ENCODE results near the gene PDE6B. TPM values are rescaled to one million over a fixed set of nuclear protein-coding genes. Genes with fewer than 3 reads are reported as not detected.
A peak's percentile ranks its signal among the peaks of the same experiment; 100 is the strongest.
"Not testable (repeated sequence)": the region's sequence is repeated elsewhere in the genome, so short reads cannot be mapped to it uniquely, and the experiment has no call there.

Gene PDE6B
- total and polyA plus RNA-seq, 5 donors = 3.6 to 7.5 (median 7.0) TPM

DNA sequence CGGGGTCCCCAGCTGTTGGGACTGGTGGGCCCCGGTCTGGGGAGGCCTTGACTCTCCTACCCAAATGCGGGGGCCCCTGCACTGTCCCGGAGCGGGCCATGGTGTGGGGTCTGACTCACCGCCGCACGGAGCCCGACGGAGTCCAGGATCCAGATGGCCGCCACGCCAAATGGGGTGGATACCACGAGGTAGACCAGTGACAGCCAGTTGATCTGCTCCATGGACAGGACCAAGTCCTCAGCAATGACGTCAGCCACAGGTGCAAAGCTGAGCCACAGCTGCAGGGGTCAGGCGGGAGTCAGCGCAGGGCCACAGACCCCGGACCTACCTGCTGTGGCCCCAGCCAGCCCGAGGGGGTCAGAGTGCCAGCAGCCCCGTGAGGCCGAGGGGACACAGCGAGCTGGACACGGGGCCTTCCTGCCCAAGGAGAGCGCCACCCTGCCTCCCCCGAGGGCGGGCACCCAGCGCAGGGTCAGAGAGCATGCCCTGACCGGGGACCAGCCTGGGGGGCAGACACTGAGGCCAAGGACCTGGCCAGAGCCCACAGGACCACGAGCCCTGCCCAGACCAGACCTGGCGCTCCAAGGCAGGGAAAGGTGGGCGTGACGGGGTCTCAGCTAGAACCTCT lies 61.2 kb downstream of the PDE6B start:
- Histone ChIP-seq H3K4me3 (ENCODE audit: low read length) (no peak overlapping the region), H3K4me1 (ENCODE audit: control insufficient read depth, insufficient read depth, low read length) (peaks cover 9% of the 10 kb centered on the region), H3K27me3 (ENCODE audit: control insufficient read depth, insufficient read depth) (no peaks in the 10 kb centered on the region), H3K27ac (ENCODE audit: low read length) (no peak overlapping the region), H3K9me3 (ENCODE audit: control insufficient read depth, low read length) (no peaks in the 10 kb centered on the region)
- ATAC-seq (no peak), DNase-seq (peak in 2 of 3 donors; percentile 65 to 73)
- intact Hi-C loops (cut with DNase I) = no loop called here
- 93% methylated on average over 31 of the region's 31 CpGs for WGBS

DNA sequence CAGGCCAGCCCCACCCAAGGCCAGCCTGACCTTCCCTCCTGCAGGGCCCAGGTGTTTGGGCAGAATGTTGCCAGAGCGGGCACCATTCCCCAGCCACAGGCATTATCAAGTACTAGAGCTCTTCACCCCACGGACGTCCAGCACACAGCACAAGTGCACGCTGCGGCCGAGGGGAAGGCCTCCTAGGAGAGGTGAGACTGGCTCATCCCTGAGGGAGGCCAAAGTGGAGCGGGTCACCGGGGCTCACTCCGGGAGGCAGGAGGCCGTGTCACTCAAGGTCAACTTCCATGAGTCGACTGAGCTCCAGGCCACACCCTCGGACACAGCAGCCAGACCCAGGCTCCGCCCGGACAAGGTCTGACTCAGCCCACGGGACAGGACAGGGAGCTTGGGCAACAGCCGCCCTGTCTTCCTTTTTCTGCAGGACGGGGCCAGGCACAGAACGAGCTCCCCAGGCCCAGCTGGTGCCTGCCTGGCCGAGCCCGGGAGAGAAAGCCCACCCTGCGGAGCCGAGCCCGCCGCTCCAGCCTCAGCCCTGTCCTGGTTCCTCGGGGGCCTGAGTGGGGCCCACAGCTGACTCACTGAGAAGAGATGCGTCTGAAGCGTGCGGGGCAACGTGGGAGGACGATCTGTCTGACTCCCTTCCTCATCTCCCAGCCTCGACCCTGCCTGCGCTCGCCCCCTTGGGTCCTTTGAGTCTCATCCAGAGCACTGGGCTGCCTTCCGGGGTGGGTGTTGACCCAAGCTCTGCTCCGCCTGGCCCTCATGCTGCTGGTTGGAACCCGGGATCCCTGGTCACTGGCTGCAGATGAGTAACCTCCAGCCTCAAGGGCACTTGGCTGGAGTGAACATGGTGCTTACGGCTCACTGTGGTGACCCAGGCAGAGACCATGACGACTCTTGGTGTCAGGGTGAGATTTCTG lies 61.9 kb downstream of the PDE6B start:
- Histone ChIP-seq H3K4me1 (ENCODE audit: control insufficient read depth, insufficient read depth, low read length) (peaks cover 9% of the 10 kb centered on the region), H3K27ac (ENCODE audit: low read length) (peak overlapping the region; percentile 42), H3K9me3 (ENCODE audit: control insufficient read depth, low read length) (no peaks in the 10 kb centered on the region), H3K27me3 (ENCODE audit: control insufficient read depth, insufficient read depth) (no peaks in the 10 kb centered on the region), H3K4me3 (ENCODE audit: low read length) (no peak overlapping the region)
- intact Hi-C loops (cut with DNase I) = no loop called here
- peak; percentile 94 to 96 (median 95) for DNase-seq
- ATAC-seq = peak; percentile 84 to 85
- 45% methylated on average over 38 of the region's 38 CpGs for WGBS

DNA sequence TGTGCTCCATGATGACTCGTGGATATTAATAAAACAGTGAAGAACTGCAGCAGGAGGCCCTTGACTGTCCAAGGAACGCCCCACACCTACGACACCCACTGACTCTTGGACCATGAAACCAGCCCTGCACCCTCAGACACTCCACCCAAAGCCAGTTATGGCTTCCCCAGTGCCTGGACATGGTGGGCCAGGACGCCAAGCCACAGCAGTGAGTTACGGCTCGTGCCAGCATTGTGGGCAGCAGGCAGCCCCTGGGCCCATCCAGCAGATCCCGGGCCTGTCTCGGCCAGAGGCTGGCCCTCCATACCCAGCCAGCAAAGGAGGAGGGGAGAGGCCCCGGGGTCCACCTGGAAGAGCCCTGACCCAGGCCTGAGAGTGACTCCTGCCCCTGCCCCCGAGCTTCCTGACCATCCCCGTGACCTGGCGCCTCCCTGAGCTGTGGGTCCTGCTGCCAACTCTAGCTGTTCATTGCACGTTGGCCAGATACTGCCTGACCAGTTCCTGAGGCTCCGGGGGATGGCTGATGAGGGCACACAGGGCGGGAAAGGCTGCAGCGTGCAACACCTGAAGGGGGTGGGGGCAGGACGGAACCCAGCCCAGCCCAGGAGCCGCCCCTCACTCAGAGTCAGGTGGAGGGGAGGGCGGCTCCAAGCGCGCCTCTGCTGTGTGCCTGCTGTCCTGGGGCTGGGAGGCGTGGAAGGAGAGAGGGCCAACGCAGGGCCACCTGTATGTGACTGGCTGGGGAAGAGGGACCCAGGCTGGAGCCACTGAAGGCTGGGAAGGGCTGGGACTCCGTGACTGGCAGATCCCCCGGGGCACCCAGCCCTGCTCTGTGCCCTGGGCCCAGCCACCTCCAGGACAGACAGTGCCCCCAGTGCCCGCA lies 62.8 kb downstream of the PDE6B start:
- H3K9me3 ChIP-seq (ENCODE audit: control insufficient read depth, low read length) = no peaks in the 10 kb centered on the region
- intact Hi-C loops (cut with DNase I) = no loop called here
- ATAC-seq (peak; percentile 2 to 3), DNase-seq (peak; percentile 50 to 68 (median 68))
- H3K27ac ChIP-seq (ENCODE audit: low read length) = peak overlapping the region; percentile 54
- H3K4me1 ChIP-seq (ENCODE audit: control insufficient read depth, insufficient read depth, low read length) = peaks cover 9% of the 10 kb centered on the region
- no peaks in the 10 kb centered on the region for H3K27me3 ChIP-seq (ENCODE audit: control insufficient read depth, insufficient read depth)
- peak overlapping the region; percentile 47 for H3K4me3 ChIP-seq (ENCODE audit: low read length)
- 75% methylated on average over 26 of the region's 26 CpGs for WGBS

DNA sequence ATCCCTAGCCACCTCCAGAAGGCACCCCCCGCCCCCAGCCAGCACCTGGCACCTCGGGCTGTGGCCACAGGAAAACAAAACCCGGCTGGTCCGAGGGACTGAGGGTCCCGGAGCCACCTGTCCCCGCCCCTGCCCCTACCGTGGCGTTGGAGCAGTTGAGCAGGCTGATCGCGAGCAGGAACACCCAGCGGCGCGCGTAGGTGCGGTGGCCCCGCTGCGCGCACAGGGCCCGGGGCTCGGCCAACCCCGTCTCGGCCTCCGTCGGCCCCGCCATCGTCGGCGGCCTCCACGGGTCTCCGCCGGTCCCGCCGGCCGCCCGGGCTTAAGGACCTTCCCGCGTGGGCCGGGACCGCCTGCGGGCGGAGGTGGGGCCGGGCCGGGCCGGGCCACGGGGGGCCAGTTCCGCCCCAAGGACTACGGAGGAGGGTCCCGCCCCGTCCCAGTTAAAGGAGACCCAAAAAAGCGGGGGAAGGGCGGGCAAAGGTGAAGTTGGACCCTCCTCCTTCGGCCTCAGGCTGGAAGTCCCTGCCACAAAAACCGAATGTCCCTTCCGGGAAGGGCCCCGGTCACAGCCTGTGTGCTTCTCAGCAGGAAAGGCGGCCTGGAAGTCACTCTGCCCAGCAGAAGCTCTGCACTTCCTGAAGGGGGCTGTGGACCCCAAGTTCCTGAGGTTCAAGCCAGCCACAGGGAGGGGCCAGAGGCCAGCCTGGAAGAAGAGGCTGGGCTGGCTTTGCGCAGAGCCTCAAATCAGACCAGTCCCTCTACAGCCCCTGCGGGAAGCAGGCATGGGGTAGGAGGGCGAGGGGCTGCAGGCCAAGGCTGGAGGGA lies 63.7 kb downstream of the PDE6B start, which contains the start of gene SLC49A3:
TSS of gene SLC49A3 (minus strand) at position 298 of the 828 bp plus-strand sequence. CDS start at position 274, 24 bp downstream.
- Histone ChIP-seq H3K27ac (ENCODE audit: low read length) (peak within 1 kb of the TSS; percentile 54), H3K4me1 (ENCODE audit: control insufficient read depth, insufficient read depth, low read length) (peaks cover 9% of the 10 kb centered on the region), H3K27me3 (ENCODE audit: control insufficient read depth, insufficient read depth) (no peaks in the 10 kb centered on the region), H3K4me3 (ENCODE audit: low read length) (peak within 1 kb of the TSS; percentile 47), H3K9me3 (ENCODE audit: control insufficient read depth, low read length) (no peaks in the 10 kb centered on the region)
- DNase-seq = peak in 2 of 3 donors; percentile 80 to 81
- intact Hi-C loops (cut with DNase I) = no loop called here
- ATAC-seq = peak; percentile 13 to 35
- 6% methylated on average over 59 of the region's 59 CpGs for WGBS

DNA sequence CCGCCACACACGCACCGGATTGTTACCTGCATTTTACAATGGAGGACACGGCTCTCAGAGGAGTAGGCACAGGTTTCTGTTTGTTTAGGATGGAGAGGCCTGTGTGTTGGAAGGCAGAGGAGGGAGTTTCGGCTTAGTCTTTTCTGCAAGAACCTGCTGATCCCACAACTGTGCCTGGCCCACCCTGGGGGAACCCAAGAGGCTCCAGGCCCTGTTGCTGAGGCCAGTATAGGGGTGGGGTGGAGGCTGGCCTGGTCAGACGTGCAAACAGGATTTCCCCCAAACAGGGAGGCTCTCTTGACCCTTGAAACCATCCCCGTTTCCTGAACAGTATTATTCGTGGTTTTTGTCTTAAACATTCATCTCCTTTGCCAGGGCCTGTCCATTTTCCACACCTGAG lies 64.3 kb downstream of the PDE6B start:
- H3K9me3 ChIP-seq (ENCODE audit: control insufficient read depth, low read length) = no peaks in the 10 kb centered on the region
- H3K4me1 ChIP-seq (ENCODE audit: control insufficient read depth, insufficient read depth, low read length) = peaks cover 9% of the 10 kb centered on the region
- intact Hi-C loops (cut with DNase I) = no loop called here
- DNase-seq = no peak
- 76% methylated on average over 8 of the region's 8 CpGs for WGBS
- H3K27me3 ChIP-seq (ENCODE audit: control insufficient read depth, insufficient read depth) = no peaks in the 10 kb centered on the region
- no peak for ATAC-seq
- peak overlapping the region; percentile 47 for H3K4me3 ChIP-seq (ENCODE audit: low read length)
- peak overlapping the region; percentile 54 for H3K27ac ChIP-seq (ENCODE audit: low read length)

DNA sequence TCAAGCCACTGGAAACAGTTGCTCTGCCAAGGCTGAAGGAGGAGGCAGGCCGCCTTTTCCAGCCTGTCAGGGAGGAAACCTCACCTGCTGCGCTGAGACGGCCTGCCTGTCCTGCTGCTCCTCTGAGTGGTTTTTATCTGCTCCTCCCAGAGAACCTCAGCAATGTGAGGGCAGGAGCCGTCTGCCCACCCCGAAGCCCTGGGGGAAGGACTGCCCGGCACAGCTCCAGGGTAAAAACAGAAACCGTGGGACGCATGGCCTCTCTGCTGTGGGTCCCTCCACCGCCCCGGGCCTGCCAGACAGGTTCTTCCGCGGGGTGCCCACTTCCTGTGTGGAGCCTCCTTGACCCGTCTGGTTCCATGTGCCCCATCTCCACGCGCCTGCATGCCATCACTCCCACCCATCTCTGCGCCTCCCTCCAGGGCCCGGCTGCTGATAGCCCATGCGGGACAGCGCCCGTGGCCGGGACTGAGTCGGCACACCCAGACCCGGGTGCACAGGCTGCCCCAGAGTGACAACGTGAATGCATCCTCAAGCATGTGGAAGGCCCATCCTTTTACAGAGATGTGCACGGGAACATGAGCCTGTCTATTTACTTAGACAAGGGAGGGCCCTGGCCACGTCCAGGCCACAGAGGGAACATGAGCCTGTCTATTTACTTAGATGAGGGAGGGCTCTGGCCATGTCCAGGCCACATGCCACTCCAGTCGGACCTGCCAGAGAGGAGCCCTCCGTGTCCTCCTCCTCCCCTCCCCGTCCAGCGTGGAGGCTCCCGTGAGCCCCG lies 67.6 kb downstream of the PDE6B start:
- no peaks in the 10 kb centered on the region for H3K27me3 ChIP-seq (ENCODE audit: control insufficient read depth, insufficient read depth)
- intact Hi-C loops (cut with DNase I) = no loop called here
- no peak overlapping the region for H3K4me3 ChIP-seq (ENCODE audit: low read length)
- H3K4me1 ChIP-seq (ENCODE audit: control insufficient read depth, insufficient read depth, low read length) = peaks cover 5% of the 10 kb centered on the region
- WGBS = 77% methylated on average over 32 of the region's 32 CpGs
- DNase-seq (peak in 1 of 3 donors; percentile 52), ATAC-seq (no peak)
- H3K9me3 ChIP-seq (ENCODE audit: control insufficient read depth, low read length) = no peaks in the 10 kb centered on the region
- no peak overlapping the region for H3K27ac ChIP-seq (ENCODE audit: low read length)

DNA sequence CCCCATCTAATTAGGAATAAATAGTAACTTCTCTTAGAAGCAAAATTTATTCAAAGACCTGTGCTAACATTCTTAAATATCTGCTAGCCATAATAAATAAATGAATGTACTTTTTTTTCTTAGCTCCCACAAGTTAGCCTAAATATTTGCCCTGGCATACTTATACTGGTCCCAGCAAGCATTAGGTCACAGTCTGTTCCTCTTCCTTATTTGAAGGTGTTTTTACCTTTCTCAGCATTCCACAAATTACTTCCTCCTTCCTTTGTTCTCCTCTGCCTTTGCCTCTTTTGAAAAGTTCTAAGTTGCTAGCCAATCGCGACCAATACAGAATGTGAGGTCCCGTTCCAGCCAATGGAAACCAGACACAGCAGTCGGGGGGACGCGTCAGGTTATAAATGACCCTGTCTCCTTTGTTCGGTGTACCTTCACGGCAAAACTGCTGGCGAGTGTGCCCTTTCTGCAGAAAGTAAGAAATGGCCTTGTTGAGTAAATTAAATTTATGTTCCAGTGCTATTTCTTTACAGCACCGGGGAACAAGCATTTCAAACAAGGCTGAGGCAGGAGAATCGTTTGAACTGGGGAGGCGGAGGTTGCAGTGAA lies 69.1 kb downstream of the PDE6B start:
- H3K4me1 ChIP-seq (ENCODE audit: control insufficient read depth, insufficient read depth, low read length); intact Hi-C loops (cut with DNase I); H3K4me3 ChIP-seq (ENCODE audit: low read length); H3K27me3 ChIP-seq (ENCODE audit: control insufficient read depth, insufficient read depth); ATAC-seq; H3K9me3 ChIP-seq (ENCODE audit: control insufficient read depth, low read length); H3K27ac ChIP-seq (ENCODE audit: low read length): not testable (repeated sequence)
- WGBS = 87% methylated on average over 12 of the region's 12 CpGs
- DNase-seq = peak in 1 of 3 donors; percentile 7

DNA sequence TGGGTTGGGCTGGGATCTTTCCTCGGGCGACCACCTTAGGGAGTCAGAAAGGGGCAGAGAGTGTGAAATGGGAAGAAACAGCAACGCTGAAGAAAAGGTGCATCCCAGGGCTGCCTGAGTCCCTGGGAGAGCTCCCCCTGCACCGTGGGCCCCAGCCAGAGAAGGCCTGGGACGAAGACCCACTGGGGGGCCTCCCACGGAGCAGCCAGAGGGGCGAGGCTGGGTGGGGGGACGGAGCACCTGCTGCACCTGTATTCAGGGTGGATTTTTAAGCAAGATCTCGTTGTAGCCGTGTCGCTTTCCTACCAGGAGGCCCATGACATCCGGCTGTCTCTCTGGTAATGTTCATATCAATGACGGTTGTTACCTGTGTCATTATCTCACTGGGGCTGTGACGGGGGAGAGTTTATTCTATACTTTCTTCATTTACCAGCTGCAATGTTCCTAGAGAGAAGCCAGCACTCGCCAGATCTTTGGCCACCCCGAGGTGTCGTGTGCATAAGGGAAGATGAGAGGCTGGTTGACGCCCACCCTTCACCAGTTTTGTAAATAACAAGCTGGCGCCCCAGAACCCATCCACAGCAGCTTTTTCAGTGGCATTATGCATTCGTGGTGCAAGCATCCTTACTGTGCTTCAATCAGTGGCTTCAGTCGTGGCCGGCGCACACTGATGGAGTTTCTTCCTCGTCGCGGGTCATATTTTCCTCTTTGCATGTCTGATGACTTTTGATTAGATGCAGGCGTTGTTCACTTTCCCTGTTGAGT lies 74.6 kb downstream of the PDE6B start:
- H3K27me3 ChIP-seq (ENCODE audit: control insufficient read depth, insufficient read depth) = no peaks in the 10 kb centered on the region
- no peak for ATAC-seq
- peak in 1 of 3 donors; percentile 16 for DNase-seq
- no peaks in the 10 kb centered on the region for H3K9me3 ChIP-seq (ENCODE audit: control insufficient read depth, low read length)
- WGBS = 81% methylated on average over 27 of the region's 27 CpGs
- no peaks in the 10 kb centered on the region for H3K4me1 ChIP-seq (ENCODE audit: control insufficient read depth, insufficient read depth, low read length)
- intact Hi-C loops (cut with DNase I) = no loop called here
- no peak overlapping the region for H3K4me3 ChIP-seq (ENCODE audit: low read length)
- H3K27ac ChIP-seq (ENCODE audit: low read length) = no peak overlapping the region

Data from right cardiac atrium (tissue), 5 donors.